Measurements from ENCODE around the gene CLMN. TPM values are rescaled to one million over a fixed set of nuclear protein-coding genes. Genes with fewer than 3 reads are reported as not detected.

The CLMN gene
- total and polyA plus RNA-seq, 2 of the 4 experiments (the other 2 are of a cell fraction), result 0.10 to 0.18 TPM

DNA sequence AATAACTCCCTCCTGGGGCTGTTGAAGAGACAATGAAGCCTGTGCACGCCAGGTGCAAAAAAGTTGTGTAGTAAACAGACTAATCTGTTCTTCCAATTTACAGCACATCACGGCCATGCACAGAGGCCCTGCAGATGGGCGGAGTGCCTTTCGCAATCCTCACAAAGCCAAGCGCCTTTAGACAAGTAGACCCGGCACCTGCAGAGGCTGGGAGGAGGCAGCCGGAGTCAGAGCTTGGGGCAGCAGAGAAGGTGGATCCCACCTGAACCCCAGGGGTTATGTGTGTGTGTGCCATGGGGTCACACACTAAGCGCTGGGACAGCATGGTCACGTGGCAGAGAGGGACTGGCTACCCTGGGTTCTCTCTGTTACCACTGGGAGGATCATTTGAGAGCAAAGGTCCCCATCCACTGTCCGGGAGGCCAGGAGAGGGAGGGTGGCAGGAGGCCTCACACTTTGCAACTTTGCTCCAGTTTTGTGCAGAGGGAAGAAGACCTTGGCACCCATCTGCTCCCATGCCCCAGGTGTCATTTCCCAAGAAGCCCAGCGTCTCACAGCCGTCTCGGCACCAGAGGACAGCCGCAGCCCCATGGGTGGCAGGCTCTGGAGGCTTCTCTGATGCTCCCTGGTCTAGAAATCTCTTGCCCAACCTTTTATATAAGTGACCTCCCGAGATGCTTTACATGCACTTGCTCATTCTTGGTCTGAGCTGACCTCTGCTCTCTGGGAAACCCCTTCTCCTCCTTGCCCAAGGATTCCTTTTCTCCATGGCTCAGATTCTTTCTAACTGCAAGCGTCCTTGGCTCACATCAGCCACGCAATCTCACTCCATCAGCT, 82.4 kb downstream of the CLMN start:
- Histone ChIP-seq H2BK15ac (ENCODE audit: low read depth, low read length) (no peak overlapping the region), H3K9me3 (ENCODE audit: control insufficient read depth, insufficient read depth, low read length) (no peaks in the 10 kb centered on the region), H2BK20ac (ENCODE audit: low read depth, low read length) (no peak overlapping the region), H3K79me1 (ENCODE audit: low read depth in 1 of 2, low read length in 2 of 2) (no peaks in the 10 kb centered on the region), H3K4ac (ENCODE audit: low read depth, low read length) (no peak overlapping the region), H3K4me3 (ENCODE audit: insufficient read depth, low read depth, low read length) (no peak overlapping the region), H4K8ac (ENCODE audit: low read depth in 2 of 2, low read length in 2 of 2) (no peak overlapping the region), H2BK5ac (ENCODE audit: low read depth, low read length, poor library complexity, severe bottlenecking) (no peak overlapping the region), H2AK5ac (ENCODE audit: low read depth, low read length) (no peak overlapping the region), H3K56ac (ENCODE audit: extremely low read depth, insufficient read depth, low read length) (no peak overlapping the region), H3K4me2 (ENCODE audit: low read depth, low read length) (no peak overlapping the region), H3K9ac (ENCODE audit: low read depth, low read length) (no peak overlapping the region), H4K20me1 (ENCODE audit: insufficient read depth, low read length) (no peaks in the 10 kb centered on the region), H3K27ac (ENCODE audit: insufficient read depth, low read length) (no peak overlapping the region), H2AK9ac (replicated peaks; ENCODE audit: low read depth, low read length, poor library complexity) (no peak overlapping the region), H4K5ac (ENCODE audit: low read depth, low read length) (no peak overlapping the region), H3K9me1 (ENCODE audit: insufficient read depth, low read length) (no peaks in the 10 kb centered on the region), H3K27me3 (ENCODE audit: control insufficient read depth, insufficient read depth, low read length) (no peaks in the 10 kb centered on the region; the same call in 1 of the 2 replicates), H2BK120ac (ENCODE audit: low read depth, low read length) (no peak overlapping the region), H3K36me3 (ENCODE audit: control insufficient read depth, insufficient read depth, low read length) (no peaks in the 10 kb centered on the region), H3K14ac (replicated peaks; ENCODE audit: low read depth, low read length) (no peak overlapping the region), H3K23ac (ENCODE audit: low read depth, low read length) (no peak overlapping the region), H3K18ac (ENCODE audit: low read depth, low read length) (no peak overlapping the region), H3K4me1 (ENCODE audit: control insufficient read depth, insufficient read depth, low read length) (no peaks in the 10 kb centered on the region), H2AFZ (replicated peaks; ENCODE audit: low read length, poor library complexity) (no peak overlapping the region), H4K91ac (ENCODE audit: insufficient read depth, low read depth, low read length) (no peak overlapping the region)
- no peak for TF ChIP-seq RAD21 (IDR thresholded peaks at IDR 0.05; ENCODE audit: low read length)
- no peak for TF ChIP-seq RFX5 (IDR thresholded peaks at IDR 0.05; ENCODE audit: low read depth, low read length)
- TF ChIP-seq, protein P1, sequence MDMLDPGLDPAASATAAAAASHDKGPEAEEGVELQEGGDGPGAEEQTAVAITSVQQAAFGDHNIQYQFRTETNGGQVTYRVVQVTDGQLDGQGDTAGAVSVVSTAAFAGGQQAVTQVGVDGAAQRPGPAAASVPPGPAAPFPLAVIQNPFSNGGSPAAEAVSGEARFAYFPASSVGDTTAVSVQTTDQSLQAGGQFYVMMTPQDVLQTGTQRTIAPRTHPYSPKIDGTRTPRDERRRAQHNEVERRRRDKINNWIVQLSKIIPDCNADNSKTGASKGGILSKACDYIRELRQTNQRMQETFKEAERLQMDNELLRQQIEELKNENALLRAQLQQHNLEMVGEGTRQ (IDR thresholded peaks at IDR 0.05; ENCODE audit: low read depth, low read length), result no peak
- TF ChIP-seq, protein P2, sequence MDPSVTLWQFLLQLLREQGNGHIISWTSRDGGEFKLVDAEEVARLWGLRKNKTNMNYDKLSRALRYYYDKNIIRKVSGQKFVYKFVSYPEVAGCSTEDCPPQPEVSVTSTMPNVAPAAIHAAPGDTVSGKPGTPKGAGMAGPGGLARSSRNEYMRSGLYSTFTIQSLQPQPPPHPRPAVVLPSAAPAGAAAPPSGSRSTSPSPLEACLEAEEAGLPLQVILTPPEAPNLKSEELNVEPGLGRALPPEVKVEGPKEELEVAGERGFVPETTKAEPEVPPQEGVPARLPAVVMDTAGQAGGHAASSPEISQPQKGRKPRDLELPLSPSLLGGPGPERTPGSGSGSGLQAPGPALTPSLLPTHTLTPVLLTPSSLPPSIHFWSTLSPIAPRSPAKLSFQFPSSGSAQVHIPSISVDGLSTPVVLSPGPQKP (IDR thresholded peaks at IDR 0.05; ENCODE audit: borderline replicate concordance, low read depth, low read length), result no peak
- ChIA-PET CTCF (no interaction called here), POLR2A (ENCODE audit: unreplicated experiment) (no interaction called here)
- intact Hi-C loops (cut with micrococcal nuclease) (no loop called here), in situ Hi-C loops (cut with MboI; ENCODE audit: low sequenced_read_pairs) (no loop called here), dilution Hi-C loops (cut with HindIII; ENCODE audit: low sequenced_read_pairs, unreplicated experiment) (no loop called here)
- DNase-seq (no peak), ATAC-seq (ENCODE audit: low read depth) (no peak)
- 75% methylated on average over 6 of the region's 17 CpGs; no CpG with 5 or more reads in 1 of the 2 experiments for WGBS, 2 experiments (ENCODE audit: extremely low coverage in 2 of 2, insufficient read length in 1 of 2)
- no TSS peak for BruUV-seq (replicated peaks)

Measured in IMR-90 (cell line).